Stimulated activated CD4-positive, alpha-beta T cell treated with anti-CD3 and anti-CD28 coated beads, TNF-alpha, amount 100 ng/mL, for 4 hours (primary cell): ENCODE measurements around the gene NYAP1.
"Not testable (repeated sequence)": the region's sequence is repeated elsewhere in the genome, so short reads cannot be mapped to it uniquely, and the experiment has no call there.

Source experiments
- DNase-seq, 3 experiments: peaks; one replicate each; pipeline ENCODE4 v3.0.0-alpha.2; 2020; ENCODE audit warnings: low read depth in 3 of 3

Gene NYAP1

DNA sequence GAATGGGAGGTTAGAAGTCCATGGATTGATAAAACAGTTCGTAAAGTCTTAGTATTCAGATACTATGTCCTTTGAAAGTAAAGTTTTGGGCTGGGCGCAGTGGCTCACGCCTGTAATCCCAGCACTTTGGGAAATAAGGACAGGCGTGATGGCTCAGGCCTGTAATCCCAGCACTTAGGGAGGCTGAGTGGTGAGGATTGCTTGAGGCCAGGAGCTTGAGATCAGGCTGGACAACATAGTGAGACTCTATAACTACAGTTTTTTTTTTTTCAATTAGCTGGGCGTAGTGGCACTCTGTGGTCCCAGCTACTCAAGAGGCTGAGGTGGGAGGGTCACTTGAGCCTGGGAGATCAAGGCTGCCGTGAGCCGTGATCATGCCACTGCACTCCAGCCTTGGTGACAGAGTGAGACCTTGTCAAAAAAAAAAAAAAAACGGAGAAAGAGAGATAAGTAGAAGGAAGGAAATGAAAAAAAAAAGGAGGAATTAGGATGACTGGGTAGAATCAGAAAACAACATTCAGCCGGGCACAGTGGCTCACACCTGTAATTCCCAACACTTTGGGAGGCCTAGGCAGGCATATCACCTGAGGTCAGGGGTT lies 29.6 kb downstream of the NYAP1 start:
- DNase-seq: no peak

DNA sequence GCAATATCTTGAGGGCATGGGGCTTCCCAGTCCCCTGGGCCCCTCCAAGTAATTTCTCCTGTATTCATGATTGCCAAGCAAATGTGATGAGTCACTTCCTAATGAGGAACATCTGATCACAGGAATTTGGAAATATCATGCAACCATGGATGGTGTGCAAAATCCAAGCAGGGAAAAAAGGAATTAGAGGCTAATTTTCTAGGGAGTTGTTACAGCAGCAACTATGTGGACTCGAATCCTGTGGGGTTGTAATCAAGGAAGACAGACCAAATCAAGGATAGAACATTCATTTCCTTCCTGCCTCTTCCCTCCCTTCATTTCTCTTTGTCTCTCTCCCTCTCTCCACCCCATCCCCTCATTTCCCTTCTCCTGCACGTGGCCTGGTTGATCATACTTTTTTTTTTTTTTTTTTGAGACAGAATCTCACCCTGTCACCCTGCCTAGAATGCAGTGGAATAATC lies 31.4 kb downstream of the NYAP1 start:
- no peak for DNase-seq

DNA sequence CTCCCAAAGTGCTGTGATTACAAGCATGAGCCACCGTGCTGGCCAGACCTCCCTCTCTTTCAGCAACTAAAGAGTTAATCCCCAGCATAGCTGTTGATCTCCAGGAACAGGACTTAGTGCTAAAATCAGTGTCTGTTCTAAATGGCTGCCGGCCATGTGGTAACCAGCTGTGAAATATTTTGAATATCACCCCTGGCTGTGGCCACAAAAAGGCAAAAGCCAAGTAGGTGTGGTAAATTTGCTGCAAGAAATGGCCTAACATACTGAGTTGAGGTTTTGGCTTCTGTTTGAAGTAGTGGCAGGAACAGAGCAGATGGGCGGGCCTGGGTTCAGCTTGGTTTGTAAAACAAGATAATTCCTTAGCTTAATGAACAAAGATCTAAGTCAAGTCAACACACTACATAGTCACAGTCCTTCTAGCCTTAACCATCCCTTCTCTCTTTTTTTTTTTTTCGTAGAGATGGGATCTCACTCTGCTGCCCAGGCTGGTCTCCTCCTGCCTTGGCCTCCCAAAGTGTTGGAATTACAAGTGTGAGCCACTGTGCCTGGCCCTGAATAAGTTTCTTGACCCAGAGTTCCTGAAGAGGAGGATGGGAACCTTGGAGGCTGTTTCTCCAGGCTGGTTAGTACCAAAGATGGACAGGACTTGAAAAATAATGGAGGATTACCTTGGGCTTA lies 32.5 kb downstream of the NYAP1 start:
- DNase-seq: no peak

DNA sequence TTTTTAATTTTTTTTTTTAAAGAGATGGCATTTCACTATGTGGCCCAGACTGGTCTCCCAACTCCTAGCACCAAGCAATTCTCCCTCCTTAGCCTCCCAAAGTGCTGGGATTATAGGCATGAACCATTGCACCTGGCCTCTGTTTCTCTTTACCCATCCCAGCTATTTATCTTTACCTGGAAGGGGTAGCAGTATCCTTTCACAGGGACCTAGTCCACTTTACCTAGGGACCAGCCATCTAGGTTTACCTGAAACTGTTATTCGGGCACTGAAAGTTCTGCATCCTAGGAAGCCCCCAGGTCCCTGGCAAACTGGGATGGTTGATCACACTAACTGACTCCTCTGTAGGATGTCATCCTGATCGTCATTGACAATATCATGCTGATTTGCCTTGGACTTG lies 33.6 kb downstream of the NYAP1 start:
- DNase-seq: no peak

DNA sequence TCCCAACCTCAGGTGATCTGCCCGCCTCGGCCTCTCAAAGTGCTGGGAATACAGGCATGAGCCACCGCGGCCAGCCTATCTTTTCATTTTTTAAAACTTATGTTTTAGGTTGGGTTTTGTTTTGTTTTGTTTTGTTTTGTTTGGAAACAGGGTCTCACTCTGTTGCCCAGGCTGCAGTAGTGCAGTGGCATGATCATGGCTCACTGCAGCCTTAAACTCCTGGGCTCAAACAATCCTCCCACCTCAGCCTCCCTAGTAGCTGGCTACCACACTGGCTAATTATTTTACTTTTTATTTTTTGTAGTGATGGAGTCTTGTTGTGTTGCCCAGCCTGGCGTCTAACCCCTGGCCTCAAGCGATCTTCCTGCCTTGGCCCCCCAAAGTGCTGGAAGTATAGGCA lies 35.9 kb downstream of the NYAP1 start:
- DNase-seq: no peak

DNA sequence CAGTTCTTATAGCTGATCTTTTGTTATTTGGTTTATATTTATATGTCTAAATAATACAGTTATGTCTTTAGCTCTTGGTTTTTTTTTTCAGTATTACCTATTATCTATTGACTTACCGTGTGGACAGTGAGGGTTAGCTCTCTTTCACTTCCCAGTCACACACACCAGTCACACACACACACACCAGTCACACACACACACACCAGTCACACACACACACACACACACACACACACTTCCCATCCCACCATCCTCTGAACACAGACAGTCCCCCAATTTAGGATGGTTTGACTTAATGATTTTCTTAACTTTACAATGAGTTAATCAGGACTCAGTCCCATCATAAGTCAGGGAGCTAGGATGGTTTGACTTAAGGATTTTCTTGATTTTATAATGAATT lies 36.4 kb downstream of the NYAP1 start:
- no peak for DNase-seq

DNA sequence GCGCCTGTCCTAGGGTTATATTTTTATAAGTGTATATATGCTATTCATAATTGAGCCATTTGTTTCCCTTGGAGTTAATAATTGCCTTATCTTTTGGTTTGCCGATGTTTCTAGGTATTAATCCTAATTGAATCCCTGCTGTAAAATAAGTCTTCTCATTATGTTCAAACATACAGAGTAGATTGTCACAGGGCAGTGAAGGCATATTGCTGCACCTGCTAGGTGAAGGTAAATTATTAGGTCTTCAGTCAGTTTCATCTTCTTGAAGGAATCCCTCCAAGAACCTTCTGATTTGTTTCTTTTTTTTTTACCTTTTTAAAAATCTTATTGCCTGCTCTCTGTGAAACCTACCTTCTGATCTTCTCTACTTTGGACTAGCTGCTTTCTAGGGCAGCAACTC lies 37.3 kb downstream of the NYAP1 start:
- no peak for DNase-seq

DNA sequence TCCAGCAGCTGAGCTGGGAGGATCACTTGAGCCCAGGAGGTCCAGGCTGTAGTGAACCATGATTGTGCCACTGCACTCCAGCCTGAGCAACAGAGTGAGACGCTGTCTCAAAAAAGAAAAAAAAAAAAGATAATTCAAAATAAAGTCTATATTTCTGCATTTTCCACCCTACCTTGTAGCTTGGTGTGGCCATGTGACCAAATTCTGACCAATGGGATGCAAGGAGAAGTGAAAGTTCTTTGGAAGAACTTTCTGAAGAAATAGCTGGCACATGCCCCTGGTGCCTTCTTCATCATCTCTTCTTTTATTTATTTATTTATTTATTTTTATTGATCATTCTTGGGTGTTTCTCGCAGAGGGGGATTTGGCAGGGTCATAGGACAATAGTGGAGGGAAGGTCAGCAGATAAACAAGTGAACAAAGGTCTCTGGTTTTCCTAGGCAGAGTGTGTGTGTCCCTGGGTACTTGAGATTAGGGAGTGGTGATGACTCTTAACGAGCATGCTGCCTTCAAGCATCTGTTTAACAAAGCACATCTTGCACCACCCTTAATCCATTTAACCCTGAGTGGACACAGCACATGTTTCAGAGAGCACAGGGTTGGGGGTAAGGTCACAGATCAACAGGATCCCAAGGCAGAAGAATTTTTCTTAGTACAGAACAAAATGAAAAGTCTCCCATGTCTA lies 38.3 kb downstream of the NYAP1 start:
- not testable (repeated sequence) for DNase-seq

DNA sequence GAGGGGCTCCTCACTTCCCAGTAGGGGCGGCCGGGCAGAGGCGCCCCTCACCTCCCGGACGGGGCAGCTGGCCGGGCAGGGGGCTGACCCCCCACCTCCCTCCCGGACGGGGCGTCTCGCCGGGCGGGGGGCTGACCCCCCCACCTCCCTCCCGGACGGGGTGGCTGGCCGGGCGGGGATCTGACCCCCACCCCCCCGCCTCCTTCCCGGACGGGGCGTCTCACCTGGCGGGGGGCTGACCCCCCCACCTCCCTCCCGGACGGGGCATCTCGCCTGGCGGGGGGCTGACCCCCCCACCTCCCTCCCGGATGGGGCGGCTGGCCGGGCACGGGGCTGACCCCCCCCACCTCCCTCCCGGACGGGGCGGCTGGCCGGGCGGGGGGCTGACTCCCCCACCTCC lies 39.5 kb downstream of the NYAP1 start:
- DNase-seq: not testable (repeated sequence)

DNA sequence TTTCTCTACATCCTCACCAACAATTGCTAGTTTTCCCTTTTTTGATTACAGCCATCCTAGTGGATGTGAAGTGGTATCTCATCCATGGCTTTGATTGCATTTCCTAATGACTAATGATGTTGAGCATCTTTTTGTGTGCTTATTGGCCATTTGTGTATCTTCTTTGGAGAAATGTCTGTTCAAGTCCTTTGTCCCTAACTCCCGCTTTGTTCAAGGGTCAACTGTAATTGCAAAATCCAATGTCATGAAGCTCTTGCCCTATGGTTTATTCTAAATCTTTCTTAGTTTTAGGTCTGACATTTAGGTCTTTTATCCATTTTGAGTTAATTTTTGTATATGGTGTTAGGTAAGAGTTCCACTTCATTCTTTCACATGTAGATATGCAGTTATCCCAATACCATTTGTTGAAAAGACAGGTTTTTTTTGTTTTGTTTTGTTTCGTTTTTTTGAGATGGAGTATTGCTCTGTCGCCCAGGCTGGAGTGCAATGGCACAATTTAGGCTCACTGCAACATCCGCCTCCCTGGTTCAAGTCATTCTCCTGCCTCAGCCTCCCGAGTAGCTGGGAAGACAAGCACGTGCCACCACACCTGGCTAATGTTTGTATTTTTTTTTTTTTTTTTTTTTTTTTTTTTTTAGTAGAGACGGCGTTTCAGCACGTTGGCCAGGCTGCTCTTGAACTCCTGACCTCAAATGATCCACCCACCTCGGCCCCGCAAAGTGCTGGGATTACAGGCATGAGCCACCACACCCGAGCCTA lies 44.6 kb downstream of the NYAP1 start:
- not testable (repeated sequence) for DNase-seq

DNA sequence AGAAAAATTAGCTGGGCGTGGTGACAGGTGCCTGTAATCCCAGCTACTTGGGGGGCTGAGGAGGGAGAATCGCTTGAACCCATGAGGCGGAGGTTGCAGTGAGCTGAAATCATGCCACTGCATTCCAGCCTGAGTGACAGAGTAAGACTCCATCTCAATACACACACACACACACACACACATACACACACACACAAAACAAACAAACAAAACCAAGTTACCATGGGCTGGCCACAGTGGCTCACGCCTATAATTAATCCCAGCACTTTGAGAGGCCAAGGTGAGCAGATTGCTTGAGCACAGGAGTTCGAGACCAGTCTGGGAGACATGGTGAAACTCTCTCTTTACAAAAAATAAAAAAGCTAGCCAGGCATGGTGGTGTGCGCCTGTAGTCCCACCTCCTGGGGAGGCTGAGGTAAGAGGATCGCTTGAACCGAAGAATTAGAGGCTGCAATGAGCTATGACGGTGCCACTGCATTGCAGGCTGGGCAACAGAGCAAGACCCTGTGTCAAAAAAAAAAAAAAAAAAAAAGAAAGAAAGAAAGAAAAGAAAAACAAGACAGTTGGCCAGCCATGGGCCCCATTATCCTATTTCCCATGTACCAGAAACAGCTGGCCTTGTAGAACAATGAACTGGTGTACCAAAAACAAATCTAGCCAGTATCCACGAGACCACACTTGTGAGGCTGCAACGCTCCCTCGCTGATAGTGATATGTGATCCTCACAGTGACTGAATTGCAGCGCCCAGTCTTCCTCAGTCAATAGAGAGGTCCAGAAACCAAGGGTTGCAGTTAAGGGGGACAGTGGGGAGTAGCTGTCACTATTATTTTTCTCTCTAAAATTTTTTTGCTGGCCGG lies 48.7 kb downstream of the NYAP1 start:
- DNase-seq: no peak

DNA sequence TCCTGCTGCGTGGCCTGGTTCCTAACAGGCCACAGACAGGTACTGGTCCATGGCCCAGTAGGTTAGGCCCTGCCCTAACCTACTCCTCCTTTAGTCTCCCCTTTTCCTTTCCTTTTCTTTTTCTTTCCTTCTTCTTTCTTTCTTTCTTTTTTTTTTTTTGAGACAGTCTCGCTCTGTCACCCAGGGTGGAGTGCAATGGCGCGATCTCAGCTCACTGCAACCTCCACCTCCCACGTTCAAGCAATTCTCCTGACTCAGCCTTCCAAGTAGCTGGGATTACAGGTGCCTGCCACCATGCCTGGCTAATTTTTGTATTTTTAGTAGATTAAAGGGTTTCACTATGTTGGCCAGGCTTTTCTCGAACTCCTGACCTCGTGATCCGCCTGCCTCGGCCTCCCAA lies 52.3 kb downstream of the NYAP1 start:
- DNase-seq: not testable (repeated sequence)

DNA sequence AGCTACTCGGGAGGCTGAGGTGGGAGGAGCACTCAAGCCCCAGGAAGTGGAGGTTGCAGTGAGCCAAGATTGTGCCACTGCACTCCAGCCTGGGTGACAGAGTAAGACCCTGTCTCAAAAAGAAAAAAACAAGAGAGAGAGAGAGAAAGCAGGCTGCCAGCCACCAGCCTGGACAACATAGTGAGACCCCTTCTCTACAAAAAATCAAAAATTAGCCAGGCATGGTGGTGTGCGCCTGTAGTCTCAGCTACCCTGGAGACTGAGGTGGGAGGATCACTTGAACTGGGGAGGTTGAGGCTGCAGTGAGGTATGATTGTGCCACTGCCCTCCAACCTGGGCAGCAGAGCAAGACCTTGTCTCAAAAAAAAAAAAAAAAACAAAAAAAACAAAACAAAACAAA lies 53.0 kb downstream of the NYAP1 start:
- not testable (repeated sequence) for DNase-seq

DNA sequence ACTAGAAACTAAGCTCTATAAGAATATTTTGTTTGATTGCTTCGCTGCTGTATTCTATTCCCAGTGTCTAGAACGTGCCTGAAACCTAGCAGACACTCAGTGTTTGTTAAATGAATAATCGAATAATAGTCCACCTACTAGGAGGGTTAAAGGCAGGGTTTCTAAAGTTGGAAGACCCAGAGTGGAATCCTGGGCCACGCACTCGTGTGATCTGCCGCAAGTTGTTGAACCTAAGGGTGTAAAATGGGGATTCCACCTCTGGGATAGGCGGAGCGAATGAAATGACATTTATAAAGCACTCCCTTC lies 54.6 kb downstream of the NYAP1 start:
- no peak for DNase-seq

DNA sequence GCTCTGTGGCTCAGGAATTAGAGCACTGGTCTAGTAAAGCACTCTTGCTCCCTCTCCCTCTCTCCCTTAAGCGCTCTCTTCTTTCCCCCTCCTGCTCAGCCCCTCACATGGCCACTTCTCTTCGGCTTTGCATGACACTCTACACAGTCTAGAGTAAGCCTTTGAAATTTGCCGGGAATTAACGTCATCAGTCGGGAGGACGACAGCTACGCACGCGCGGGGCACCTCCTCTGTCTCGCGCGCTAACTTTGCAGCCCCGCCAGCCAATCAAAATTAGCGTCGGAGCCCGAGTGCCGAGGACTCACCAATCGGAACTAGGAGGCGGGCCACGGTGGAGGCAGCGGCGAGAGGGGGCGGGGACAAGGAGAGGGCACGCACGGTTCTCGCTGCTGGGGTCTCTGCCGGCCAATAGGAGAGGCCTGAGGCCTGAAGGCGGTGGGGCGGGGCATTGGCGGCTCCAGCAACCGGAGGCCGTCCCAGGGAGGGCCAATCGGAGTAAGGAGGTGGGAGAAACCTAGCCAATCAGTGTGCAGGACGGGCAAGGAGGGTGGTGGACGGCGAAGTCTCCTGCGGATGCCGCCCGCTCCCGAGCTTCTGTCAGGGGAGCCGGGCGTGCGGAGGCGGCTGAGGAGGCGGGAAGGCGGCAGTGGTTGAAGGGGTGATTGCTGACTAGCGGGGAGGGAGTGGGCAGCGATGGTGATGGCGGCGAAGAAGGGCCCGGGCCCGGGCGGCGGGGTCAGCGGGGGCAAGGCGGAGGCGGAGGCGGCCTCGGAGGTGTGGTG lies 55.1 kb downstream of the NYAP1 start, which contains the start of gene AGFG2:
AGFG2 (plus strand) TSS at position 550 of the 782 bp plus-strand sequence; CDS start at position 694, 144 bp downstream.
- DNase-seq: peak; percentile 99 to 100 (median 100)

DNA sequence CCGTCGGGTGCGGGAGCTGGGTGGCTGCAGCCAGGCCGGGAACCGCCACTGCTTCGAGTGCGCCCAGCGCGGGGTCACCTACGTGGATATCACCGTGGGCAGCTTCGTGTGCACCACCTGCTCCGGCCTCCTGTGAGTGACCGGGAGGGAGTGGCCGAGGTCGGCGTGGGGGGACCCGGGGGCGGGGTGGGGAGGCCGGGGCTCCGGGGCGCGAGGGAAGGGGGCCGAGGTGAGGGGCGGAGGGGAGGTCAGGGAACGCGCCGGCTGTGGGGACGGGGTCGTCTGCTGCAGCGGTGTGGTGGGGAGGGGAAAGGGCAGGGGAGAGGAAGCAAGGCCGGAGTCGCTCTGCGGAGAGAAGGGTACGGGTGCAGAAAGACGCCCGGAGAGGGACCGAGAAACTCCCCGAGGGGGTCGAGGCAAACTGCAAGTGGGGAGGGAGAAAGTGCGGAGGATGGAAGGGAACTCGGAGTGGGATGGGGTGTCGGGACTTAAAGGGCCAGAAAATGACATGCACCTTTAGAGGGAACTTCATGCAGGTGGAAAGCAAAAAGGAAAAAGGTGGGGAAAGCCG lies 55.8 kb downstream of the NYAP1 start:
- no peak for DNase-seq

DNA sequence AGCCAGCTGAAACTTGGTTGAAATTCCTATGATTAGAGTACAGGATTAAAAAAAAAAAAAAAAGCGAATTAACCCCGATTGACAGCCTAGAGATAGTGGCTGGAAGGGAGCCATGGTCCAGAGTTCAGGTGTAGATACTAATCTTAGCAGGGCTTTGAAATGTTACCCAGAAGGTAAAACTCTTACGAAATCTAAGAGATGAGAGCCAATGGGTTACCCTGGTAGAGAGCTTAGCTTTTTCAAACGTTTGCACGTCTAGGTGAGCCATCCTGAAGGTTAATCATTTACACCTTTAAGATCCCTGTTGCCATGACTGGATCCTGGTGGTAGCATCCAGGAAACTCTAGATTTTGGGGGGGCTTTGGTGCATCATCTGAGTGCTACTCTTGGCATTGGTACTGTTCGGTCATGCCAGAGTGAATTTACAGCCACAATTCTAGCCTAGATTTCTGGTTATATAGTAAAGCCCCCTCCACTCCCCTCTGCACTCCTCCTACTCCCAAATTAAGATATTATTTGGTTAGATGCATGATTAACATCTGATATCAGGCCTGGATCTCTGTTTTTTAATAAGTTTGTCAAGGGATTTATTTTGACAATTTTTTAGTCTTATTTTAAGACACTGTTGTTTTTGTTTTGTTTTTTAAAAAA lies 56.5 kb downstream of the NYAP1 start:
- no peak for DNase-seq

DNA sequence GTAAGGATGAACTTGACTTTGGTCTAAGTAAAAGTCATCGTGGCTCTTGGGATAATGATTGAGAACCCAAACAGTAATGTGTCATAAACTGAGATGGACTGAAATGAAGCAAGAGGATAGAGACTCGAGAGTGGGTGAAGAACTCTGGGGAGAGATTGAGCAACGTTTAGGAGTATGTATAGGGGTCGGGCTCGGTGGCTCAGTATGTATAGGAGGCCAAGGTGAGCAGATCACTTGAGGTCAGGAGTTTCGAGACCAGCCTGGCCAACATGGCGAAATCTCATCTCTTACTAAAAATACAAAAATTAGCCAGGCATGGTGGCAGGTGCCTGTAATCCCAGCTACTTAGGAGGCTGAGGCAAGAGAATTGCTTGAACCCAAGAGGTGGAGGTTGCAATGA lies 57.6 kb downstream of the NYAP1 start:
- not testable (repeated sequence) for DNase-seq

DNA sequence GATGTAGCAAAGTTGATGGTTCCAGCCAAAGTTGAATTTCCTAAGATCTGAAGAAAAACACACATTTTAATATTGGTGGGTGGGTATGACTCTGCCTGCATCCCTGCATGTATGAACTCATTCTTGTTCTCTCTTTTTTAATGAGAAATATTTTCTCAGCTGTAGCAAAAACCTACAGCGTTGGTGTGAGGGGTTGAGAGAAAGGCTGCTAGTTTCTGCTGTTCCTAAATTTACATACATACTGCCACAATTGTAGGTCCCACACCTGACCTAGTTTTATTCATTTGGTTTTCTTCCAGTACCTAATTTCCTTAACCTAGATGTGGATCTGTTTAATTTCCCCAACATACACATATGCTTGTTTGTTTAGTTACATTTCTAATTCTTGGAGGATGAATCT lies 59.9 kb downstream of the NYAP1 start:
- no peak for DNase-seq

DNA sequence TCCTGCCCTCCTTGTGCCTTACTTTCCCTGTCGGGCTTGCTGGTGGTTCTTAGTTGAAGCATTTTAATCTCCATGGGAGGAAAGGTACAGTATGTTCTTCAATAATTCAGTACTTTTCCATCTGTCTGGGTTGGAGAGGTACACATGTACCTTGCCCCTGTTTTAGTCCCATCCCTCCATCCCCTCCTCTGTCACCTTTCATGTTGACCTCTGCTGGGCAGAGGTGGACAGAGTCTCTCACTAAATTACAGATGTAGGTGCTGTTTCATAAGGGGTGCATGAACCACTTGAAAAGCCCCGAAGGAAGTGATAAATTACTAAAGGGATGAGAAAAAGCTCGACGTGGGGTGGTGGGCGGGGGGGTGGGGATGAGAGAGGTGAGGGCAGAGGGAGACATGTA lies 60.7 kb downstream of the NYAP1 start:
- no peak for DNase-seq
